ENCODE results near the gene ASTL. TPM values are rescaled to one million over a fixed set of nuclear protein-coding genes. Genes with fewer than 3 reads are reported as not detected.

The ASTL gene
- total and polyA plus RNA-seq, 2 of the 13 experiments (the other 11 are each of a cell fraction or from before 2014, with no cell fraction given): not detected

GRCh38 chr2:96116879-96117533 lies 21.3 kb downstream of the ASTL start (continued):
- no peak for TF ChIP-seq ZEB1 (IDR thresholded peaks at IDR 0.05; ENCODE audit: insufficient replicate concordance, low read depth)
- 0 out of 2 replicates have a peak, but pooled peaks have one; percentile 22 for TF ChIP-seq ZNF572 (CRISPR knock-in tag; IDR thresholded peaks at IDR 0.05)
- no peak for TF ChIP-seq HMGXB3 (CRISPR knock-in tag; IDR thresholded peaks at IDR 0.05; ENCODE audit: borderline replicate concordance)
- TF ChIP-seq ELF3 (CRISPR knock-in tag; IDR thresholded peaks at IDR 0.05): no peak
- TF ChIP-seq HOXA3 (CRISPR knock-in tag; IDR thresholded peaks at IDR 0.05): 0 out of 2 replicates have a peak, but pooled peaks have one; percentile 9
- no peak for TF ChIP-seq REST (IDR thresholded peaks at IDR 0.05; ENCODE audit: borderline replicate concordance in 1 of 2, low read depth in 1 of 2, low read length in 2 of 2)
- 0 out of 2 replicates have a peak, but pooled peaks have one; percentile 34 for TF ChIP-seq ZNF556 (CRISPR knock-in tag; IDR thresholded peaks at IDR 0.05; ENCODE audit: borderline replicate concordance)
- 0 out of 2 replicates have a peak, but pooled peaks have one; percentile 45 for TF ChIP-seq CREB3 (CRISPR knock-in tag; IDR thresholded peaks at IDR 0.05)
- 0 out of 2 replicates have a peak, but pooled peaks have one; percentile 13 for TF ChIP-seq ZNF773 (CRISPR knock-in tag; IDR thresholded peaks at IDR 0.05; ENCODE audit: borderline replicate concordance)
- TF ChIP-seq ZNF431 (CRISPR knock-in tag; IDR thresholded peaks at IDR 0.05; ENCODE audit: borderline replicate concordance, low read depth): no peak
- TF ChIP-seq CENPBD1 (CRISPR knock-in tag; IDR thresholded peaks at IDR 0.05; ENCODE audit: borderline replicate concordance, low read depth): no peak
- 0 out of 2 replicates have a peak, but pooled peaks have one; percentile 26 for TF ChIP-seq BHLHE40 (IDR thresholded peaks at IDR 0.05; ENCODE audit: low read length)
- TF ChIP-seq ZNF709 (CRISPR knock-in tag; IDR thresholded peaks at IDR 0.05): 0 out of 2 replicates have a peak, but pooled peaks have one; percentile 1
- 0 out of 2 replicates have a peak, but pooled peaks have one; percentile 49 for TF ChIP-seq UBTF (CRISPR knock-in tag; IDR thresholded peaks at IDR 0.05)
- TF ChIP-seq SAFB2 (CRISPR knock-in tag; IDR thresholded peaks at IDR 0.05; ENCODE audit: borderline replicate concordance, low read depth): peak; percentile 62; the same call in 1 of the 2 replicates
- 0 out of 2 replicates have a peak, but pooled peaks have one; percentile 57 for TF ChIP-seq ZNF747 (CRISPR knock-in tag; IDR thresholded peaks at IDR 0.05; ENCODE audit: borderline replicate concordance)
